ENCODE measurements around the gene ZNF740.
"Not testable (repeated sequence)": the region's sequence is repeated elsewhere in the genome, so short reads cannot be mapped to it uniquely, and the experiment has no call there.

Gene ZNF740

GRCh38 chr12:53180220-53180930 is at the start of gene ZNF740, which contains the start of gene CSAD:
ZNF740 (plus strand) TSS chr12:53180722; CDS start chr12:53181984, 1,262 bp downstream.
CSAD (minus strand) TSS chr12:53180925; CDS start chr12:53173470, 7,455 bp downstream.
- peak; percentile 98 for DNase-seq (ENCODE audit: low spot score)

- no peak for DNase-seq (ENCODE audit: low spot score)
Measured at GRCh38 chr12:53131844-53132243, 48.7 kb upstream of the ZNF740 start.

- no peak for DNase-seq (ENCODE audit: low spot score)
Measured at GRCh38 chr12:53133722-53134121, 46.8 kb upstream of the ZNF740 start.

- no peak for DNase-seq (ENCODE audit: low spot score)
Measured at GRCh38 chr12:53143355-53143754, 37.2 kb upstream of the ZNF740 start.

GRCh38 chr12:53145383-53146260 is 34.9 kb upstream of the ZNF740 start:
- DNase-seq (ENCODE audit: low spot score), result no peak

- DNase-seq (ENCODE audit: low spot score), result no peak
Measured at GRCh38 chr12:53147181-53147580, 33.3 kb upstream of the ZNF740 start.

- no peak for DNase-seq (ENCODE audit: low spot score)
Measured at GRCh38 chr12:53147653-53148052, 32.9 kb upstream of the ZNF740 start.

GRCh38 chr12:53151039-53151438 is 29.5 kb upstream of the ZNF740 start:
- DNase-seq (ENCODE audit: low spot score), result no peak

GRCh38 chr12:53152390-53152789 is 28.1 kb upstream of the ZNF740 start:
- no peak for DNase-seq (ENCODE audit: low spot score)

GRCh38 chr12:53159195-53159839 is 21.2 kb upstream of the ZNF740 start:
- DNase-seq (ENCODE audit: low spot score), result peak; percentile 79

GRCh38 chr12:53160000-53160399 is 20.5 kb upstream of the ZNF740 start:
- DNase-seq (ENCODE audit: low spot score), result no peak

GRCh38 chr12:53160673-53161072 is 19.8 kb upstream of the ZNF740 start:
- DNase-seq (ENCODE audit: low spot score), result no peak

GRCh38 chr12:53161119-53161911 is 19.2 kb upstream of the ZNF740 start:
- DNase-seq (ENCODE audit: low spot score), result no peak

GRCh38 chr12:53163008-53163407 is 17.5 kb upstream of the ZNF740 start:
- not testable (repeated sequence) for DNase-seq (ENCODE audit: low spot score)

GRCh38 chr12:53166837-53167236 is 13.7 kb upstream of the ZNF740 start:
- DNase-seq (ENCODE audit: low spot score), result no peak

GRCh38 chr12:53169644-53170043 is 10.9 kb upstream of the ZNF740 start:
- DNase-seq (ENCODE audit: low spot score), result no peak

GRCh38 chr12:53170215-53170614 is 10.3 kb upstream of the ZNF740 start:
- no peak for DNase-seq (ENCODE audit: low spot score)

GRCh38 chr12:53170876-53171724 is 9.4 kb upstream of the ZNF740 start:
- no peak for DNase-seq (ENCODE audit: low spot score)

GRCh38 chr12:53171725-53172329 is 8.7 kb upstream of the ZNF740 start:
- no peak for DNase-seq (ENCODE audit: low spot score)

GRCh38 chr12:53172352-53172751 is 8.2 kb upstream of the ZNF740 start:
- DNase-seq (ENCODE audit: low spot score), result peak; percentile 27

Data from RKO (cell line).